Type B pancreatic cell (in vitro differentiated cells): ENCODE results near the gene C1orf74. TPM values are rescaled to one million over a fixed set of nuclear protein-coding genes. Genes with fewer than 3 reads are reported as not detected.
A peak's percentile ranks its signal among the peaks of the same experiment; 100 is the strongest.

ENCODE experiments used
- DNase-seq: peaks from one replicate; pipeline ENCODE4 v3.0.0; 2021; ENCODE audit warnings: mixed read lengths; ENCODE audit not compliant: unreplicated experiment; ENCODE audit errors: extremely low spot score
- H3K27ac Mint-ChIP-seq: 2 replicates; pipeline ENCODE4 v1.8.0; 2021; ENCODE audit warnings: mild to moderate bottlenecking, mixed read lengths
- H3K27me3 Mint-ChIP-seq: 2 replicates; pipeline ENCODE4 v1.8.0; 2021; ENCODE audit warnings: mixed read lengths
- H3K36me3 Mint-ChIP-seq: 2 replicates; pipeline ENCODE4 v1.8.0; 2021; ENCODE audit warnings: mixed read lengths
- H3K4me1 Mint-ChIP-seq: one replicate; pipeline ENCODE4 v1.8.0; 2021; ENCODE audit warnings: mixed read lengths; ENCODE audit not compliant: unreplicated experiment
- H3K4me3 Mint-ChIP-seq: 2 replicates; pipeline ENCODE4 v1.8.0; 2021; ENCODE audit warnings: mild to moderate bottlenecking, mixed read lengths
- H3K9me3 Mint-ChIP-seq: 2 replicates; pipeline ENCODE4 v1.8.0; 2021; ENCODE audit warnings: mixed read lengths
- total RNA-seq: library from RNA; stranded (reverse); gene quantifications from 2 replicates; pipeline ENCODE4 v1.2.1, GENCODE V29; 2021; ENCODE audit warnings: low replicate concordance
- TF ChIP-seq, protein P1 (sequence below): fragments of 200-600 bp; sonication (generic); conservative IDR thresholded peaks from 2 replicates; pipeline ENCODE4 v1.5.0; 2021; ENCODE audit warnings: antibody characterized with exemption, mild to moderate bottlenecking

Gene C1orf74
- total RNA-seq, 1 donor from 2014 or later = 3.6 TPM

DNA sequence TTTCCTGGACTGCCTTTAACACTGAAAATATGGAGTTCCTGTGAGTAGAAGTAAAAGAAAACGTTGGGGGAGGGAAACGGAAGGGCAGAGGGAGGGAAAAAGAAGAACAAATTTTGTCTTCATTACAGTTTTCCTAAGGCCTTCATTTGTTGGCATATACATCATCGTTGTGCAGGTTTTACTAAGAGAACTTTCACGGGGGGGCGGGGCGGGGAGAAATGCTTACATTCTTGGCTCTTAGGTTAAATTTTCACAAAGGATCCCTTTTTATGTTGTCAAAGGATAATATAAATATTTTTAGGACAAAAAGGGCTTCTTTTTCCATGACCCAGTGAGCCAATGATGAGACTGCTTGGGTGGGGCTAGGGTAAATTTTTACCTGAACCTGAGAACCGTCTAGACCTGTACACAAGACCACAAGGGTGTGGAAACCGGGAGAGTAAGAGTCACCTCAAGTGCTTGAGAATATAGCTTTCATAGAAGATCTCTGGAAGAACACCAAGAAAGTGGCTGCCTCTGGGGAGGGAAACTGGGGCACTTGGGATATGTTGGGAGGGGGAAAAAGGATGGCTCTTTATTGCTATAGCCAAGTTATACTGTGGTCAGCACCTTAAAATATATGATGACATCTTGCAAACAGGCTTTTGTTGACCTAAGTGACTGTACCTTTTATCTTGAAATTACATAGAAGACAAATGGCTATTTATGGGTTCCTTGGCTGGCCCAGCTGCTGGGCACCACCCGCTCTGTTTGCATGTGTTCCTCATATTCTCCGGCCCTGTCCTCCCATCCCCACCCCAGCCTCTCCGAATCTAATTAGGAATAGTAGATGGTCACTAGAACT lies 41.5 kb upstream of the C1orf74 start:
- Mint-ChIP-seq H3K4me1 (peaks cover 52% of the 10 kb centered on the region), H3K27ac (peak overlapping the region; percentile 95), H3K4me3 (peak overlapping the region; percentile 14), H3K36me3 (no peaks in the 10 kb centered on the region), H3K27me3 (peaks cover 9% of the 10 kb centered on the region), H3K9me3 (peaks cover 5% of the 10 kb centered on the region)
- TF ChIP-seq, protein P1, sequence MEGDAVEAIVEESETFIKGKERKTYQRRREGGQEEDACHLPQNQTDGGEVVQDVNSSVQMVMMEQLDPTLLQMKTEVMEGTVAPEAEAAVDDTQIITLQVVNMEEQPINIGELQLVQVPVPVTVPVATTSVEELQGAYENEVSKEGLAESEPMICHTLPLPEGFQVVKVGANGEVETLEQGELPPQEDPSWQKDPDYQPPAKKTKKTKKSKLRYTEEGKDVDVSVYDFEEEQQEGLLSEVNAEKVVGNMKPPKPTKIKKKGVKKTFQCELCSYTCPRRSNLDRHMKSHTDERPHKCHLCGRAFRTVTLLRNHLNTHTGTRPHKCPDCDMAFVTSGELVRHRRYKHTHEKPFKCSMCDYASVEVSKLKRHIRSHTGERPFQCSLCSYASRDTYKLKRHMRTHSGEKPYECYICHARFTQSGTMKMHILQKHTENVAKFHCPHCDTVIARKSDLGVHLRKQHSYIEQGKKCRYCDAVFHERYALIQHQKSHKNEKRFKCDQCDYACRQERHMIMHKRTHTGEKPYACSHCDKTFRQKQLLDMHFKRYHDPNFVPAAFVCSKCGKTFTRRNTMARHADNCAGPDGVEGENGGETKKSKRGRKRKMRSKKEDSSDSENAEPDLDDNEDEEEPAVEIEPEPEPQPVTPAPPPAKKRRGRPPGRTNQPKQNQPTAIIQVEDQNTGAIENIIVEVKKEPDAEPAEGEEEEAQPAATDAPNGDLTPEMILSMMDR = no peak
- no peak for DNase-seq

DNA sequence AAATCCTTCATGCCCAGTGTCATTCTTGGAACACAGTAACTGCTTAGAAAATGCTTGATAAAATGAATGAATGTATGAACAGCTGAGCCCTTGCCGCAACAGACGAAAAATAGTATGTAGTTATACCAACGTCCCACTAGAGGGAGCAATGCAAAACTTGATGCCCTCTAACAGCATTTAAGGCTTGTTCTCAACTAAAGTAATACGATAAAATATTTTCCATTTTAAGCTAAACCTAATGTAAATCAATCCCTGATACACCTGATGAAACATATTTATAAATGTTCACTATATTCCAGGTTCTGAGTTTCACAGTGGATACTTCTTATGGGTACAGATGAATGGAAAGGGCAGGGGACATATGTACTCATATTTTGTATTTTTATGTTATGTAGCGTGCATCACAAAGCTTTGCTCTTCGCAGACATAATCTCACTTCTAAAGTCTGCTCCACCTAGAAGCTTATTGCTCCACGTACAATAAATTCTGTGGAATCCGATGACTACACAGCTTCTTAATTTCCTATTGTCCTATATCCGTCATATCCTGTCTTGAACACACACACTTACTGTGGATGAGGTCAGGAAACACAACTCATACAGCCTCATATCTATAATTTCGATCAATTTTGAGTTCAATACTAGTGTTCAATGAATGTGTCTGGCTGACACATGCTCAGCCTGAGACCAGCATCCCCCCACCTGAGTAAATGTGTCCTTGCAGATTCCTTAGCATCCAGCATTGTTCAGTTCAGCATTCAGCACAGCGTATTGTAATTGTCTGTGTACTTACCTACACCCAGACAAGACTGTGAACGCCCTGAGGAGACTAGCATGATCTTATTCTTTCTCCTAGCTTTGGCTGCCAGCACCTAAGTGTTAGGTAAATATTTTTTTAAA lies 39.0 kb upstream of the C1orf74 start:
- DNase-seq = no peak

DNA sequence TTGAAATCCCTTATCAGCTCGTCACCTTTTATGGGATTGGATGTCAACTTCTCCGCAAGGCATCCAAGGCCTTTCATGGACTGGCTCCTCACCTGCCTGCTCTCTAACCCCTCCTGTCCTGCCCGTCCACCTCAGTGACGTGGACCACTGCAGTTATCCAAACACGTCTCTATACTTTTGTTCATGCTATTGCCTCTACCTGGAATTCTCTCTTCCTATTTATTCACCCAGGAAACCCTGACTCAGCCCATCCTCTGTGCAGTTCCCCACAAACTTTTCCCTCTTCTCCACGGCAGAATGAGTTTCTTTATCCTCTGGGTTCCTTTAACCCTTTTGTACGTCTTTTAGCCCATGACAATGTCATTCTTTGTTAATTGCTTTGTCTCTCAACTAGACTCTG lies 38.3 kb upstream of the C1orf74 start:
- Mint-ChIP-seq H3K27ac (no peak overlapping the region), H3K4me1 (peaks cover 40% of the 10 kb centered on the region), H3K4me3 (no peak overlapping the region), H3K9me3 (peaks cover 4% of the 10 kb centered on the region), H3K36me3 (no peaks in the 10 kb centered on the region), H3K27me3 (peaks cover 15% of the 10 kb centered on the region)
- no peak for DNase-seq
- TF ChIP-seq, protein P1 = no peak

More for the DNA sequence above, 39.0 kb upstream of the C1orf74 start:
- H3K4me3 Mint-ChIP-seq = no peak overlapping the region
- TF ChIP-seq, protein P1 = peak; percentile 87
- peaks cover 15% of the 10 kb centered on the region for H3K27me3 Mint-ChIP-seq
- H3K9me3 Mint-ChIP-seq = peaks cover 5% of the 10 kb centered on the region
- no peak overlapping the region for H3K27ac Mint-ChIP-seq
- H3K36me3 Mint-ChIP-seq = no peaks in the 10 kb centered on the region
- peaks cover 42% of the 10 kb centered on the region for H3K4me1 Mint-ChIP-seq

DNA sequence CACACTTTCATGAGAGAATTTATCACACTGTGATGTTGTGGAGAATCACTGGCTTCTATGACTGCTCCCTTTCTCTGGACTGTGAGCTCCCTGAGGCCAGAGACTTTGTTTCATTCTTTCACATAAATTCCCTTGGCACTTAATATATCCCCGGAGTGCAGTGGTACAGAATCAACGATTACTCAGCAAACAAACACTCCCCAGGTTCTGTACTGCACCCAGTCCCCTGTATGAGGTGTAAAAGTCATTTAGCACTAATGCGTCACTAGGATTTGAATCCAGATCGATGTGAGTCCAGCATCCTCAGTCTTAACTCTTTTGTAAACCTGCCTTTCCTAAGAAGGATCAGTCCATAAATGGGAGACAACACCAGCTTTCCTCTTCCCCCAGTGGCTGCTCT lies 36.6 kb upstream of the C1orf74 start:
- TF ChIP-seq, protein P1 = no peak
- DNase-seq = no peak
- Mint-ChIP-seq H3K36me3 (no peaks in the 10 kb centered on the region), H3K27me3 (peaks cover 15% of the 10 kb centered on the region), H3K27ac (no peak overlapping the region), H3K4me1 (peaks cover 30% of the 10 kb centered on the region), H3K4me3 (no peak overlapping the region), H3K9me3 (no peaks in the 10 kb centered on the region)

DNA sequence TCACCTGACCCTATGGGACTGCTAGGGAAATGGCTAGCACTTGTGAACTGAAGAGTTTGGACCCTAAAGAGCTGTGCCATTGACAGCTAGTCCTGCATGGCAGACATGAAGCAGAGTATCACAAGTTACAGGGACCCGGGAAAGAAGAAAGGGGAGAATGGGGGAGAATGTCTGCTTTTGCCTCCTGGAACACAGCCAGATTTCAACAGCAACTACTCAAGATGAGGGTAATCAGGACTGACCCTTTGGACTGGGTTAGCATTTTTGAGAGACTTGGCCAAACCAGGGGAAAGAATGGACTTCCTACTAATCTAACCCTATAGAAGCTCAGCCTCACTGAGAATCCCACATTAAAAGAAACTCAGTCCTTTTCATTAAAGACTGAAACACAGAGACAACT lies 34.7 kb upstream of the C1orf74 start:
- no peak overlapping the region for H3K4me3 Mint-ChIP-seq
- peaks cover 26% of the 10 kb centered on the region for H3K4me1 Mint-ChIP-seq
- H3K27ac Mint-ChIP-seq = no peak overlapping the region
- TF ChIP-seq, protein P1 = no peak
- no peaks in the 10 kb centered on the region for H3K9me3 Mint-ChIP-seq
- DNase-seq = no peak
- H3K27me3 Mint-ChIP-seq = peaks cover 15% of the 10 kb centered on the region
- no peaks in the 10 kb centered on the region for H3K36me3 Mint-ChIP-seq
